Body of pancreas (tissue), 4 donors: ENCODE data around the gene MFRP.

Source experiments
- POLR2A ChIP-seq, 3 donors: fragments of 450-650 bp; IDR thresholded peaks; one replicate each; pipeline ENCODE4 v1.6.1; 2016; ENCODE audit warnings: antibody characterized with exemption in 3 of 3, mild to moderate bottlenecking in 2 of 3
- TF ChIP-seq, protein P1 (sequence below), 7 experiments: fragments of 450-650 bp in 4 of 7; fragments of 200-600 bp in 3 of 7; sonication (generic) in 3 of 7; IDR thresholded peaks; one replicate each; pipeline ENCODE4 v1.5.1; 2016 to 2019; ENCODE audit warnings: antibody characterized with exemption in 7 of 7

DNA sequence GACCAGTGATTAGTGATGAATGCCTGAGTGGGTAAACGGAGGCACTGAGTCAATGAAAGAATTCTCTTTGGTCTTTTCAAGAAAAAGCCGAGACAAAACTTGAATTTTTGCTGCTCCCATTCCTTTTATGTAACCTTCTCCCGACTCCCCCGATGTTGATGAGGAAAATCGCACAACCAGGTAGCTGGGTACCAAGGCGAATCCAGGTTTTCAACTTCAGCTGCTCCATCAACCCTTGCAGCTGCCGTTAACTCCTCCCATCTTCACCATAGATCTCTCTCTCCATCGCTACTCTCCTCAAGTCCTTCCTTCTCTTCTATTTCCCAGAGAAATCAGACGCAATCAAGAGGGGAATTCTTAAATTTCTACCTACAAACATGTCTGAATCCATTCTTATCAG lies 35.6 kb upstream of the MFRP start:
- TF ChIP-seq, protein P1, sequence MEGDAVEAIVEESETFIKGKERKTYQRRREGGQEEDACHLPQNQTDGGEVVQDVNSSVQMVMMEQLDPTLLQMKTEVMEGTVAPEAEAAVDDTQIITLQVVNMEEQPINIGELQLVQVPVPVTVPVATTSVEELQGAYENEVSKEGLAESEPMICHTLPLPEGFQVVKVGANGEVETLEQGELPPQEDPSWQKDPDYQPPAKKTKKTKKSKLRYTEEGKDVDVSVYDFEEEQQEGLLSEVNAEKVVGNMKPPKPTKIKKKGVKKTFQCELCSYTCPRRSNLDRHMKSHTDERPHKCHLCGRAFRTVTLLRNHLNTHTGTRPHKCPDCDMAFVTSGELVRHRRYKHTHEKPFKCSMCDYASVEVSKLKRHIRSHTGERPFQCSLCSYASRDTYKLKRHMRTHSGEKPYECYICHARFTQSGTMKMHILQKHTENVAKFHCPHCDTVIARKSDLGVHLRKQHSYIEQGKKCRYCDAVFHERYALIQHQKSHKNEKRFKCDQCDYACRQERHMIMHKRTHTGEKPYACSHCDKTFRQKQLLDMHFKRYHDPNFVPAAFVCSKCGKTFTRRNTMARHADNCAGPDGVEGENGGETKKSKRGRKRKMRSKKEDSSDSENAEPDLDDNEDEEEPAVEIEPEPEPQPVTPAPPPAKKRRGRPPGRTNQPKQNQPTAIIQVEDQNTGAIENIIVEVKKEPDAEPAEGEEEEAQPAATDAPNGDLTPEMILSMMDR (IDR thresholded peaks at IDR 0.05) = no peak
- no peak for TF ChIP-seq POLR2A (IDR thresholded peaks at IDR 0.05)
